22Rv1 (cell line): ENCODE data around the gene FKBP8.

Experiments used
- ZFX ChIP-seq: fragments of 450-650 bp; IDR thresholded peaks from 2 replicates; pipeline ENCODE4 v1.6.1; 2017; ENCODE audit warnings: antibody characterized with exemption, borderline replicate concordance
- TF ChIP-seq, protein P1 (sequence below): fragments of 450-650 bp; IDR thresholded peaks from 2 replicates; pipeline ENCODE4 v1.5.1; 2017; ENCODE audit warnings: mild to moderate bottlenecking

DNA sequence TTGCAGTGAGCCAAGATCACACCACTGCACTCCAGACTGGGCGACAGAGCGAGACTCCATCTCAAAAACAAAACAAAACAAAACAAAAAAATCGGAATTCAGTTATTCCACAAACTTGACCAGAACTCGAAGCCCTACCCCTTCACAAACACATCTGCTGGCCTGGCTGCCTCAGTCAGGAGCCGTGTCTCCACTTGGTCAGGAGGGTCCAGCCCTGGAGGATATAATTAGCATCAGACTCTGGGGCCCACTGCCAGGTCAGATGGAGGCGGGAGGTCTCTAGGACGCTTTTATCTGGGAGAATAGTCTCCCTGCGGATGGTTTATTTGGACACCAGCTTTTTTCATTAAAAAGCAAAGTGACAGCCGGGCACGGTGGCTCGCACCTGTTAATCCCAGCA is 29.5 kb downstream of the FKBP8 start:
- TF ChIP-seq, protein P1, sequence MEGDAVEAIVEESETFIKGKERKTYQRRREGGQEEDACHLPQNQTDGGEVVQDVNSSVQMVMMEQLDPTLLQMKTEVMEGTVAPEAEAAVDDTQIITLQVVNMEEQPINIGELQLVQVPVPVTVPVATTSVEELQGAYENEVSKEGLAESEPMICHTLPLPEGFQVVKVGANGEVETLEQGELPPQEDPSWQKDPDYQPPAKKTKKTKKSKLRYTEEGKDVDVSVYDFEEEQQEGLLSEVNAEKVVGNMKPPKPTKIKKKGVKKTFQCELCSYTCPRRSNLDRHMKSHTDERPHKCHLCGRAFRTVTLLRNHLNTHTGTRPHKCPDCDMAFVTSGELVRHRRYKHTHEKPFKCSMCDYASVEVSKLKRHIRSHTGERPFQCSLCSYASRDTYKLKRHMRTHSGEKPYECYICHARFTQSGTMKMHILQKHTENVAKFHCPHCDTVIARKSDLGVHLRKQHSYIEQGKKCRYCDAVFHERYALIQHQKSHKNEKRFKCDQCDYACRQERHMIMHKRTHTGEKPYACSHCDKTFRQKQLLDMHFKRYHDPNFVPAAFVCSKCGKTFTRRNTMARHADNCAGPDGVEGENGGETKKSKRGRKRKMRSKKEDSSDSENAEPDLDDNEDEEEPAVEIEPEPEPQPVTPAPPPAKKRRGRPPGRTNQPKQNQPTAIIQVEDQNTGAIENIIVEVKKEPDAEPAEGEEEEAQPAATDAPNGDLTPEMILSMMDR, result no peak
- no peak for TF ChIP-seq ZFX
